GM12864 (cell line): ENCODE data around the gene C1orf159.

Source experiments
- DNase-seq: peaks from one replicate; pipeline ENCODE4 v3.0.0-alpha.2; 2011; ENCODE audit warnings: low read depth
- H3K4me3 ChIP-seq: 2 replicates; pipeline ENCODE4 v1.5.1; 2011; ENCODE audit warnings: mild to moderate bottlenecking, low read depth, low read length, control low read depth
- CTCF ChIP-seq: IDR thresholded peaks from 2 replicates; pipeline ENCODE4 v1.5.1; 2011; ENCODE audit warnings: low read depth, mild to moderate bottlenecking, moderate library complexity, low read length, control low read depth, inconsistent platforms; ENCODE audit errors: missing control alignments

The C1orf159 gene

GRCh38 chr1:1046767-1047166, 69.1 kb downstream of the C1orf159 start:
- TF ChIP-seq CTCF = no peak
- no peak overlapping the region for H3K4me3 ChIP-seq
- DNase-seq = no peak

GRCh38 chr1:1046243-1046642, 69.6 kb downstream of the C1orf159 start:
- no peak for TF ChIP-seq CTCF
- no peak overlapping the region for H3K4me3 ChIP-seq
- DNase-seq = no peak

GRCh38 chr1:1045129-1045528, 70.8 kb downstream of the C1orf159 start:
- TF ChIP-seq CTCF = no peak

GRCh38 chr1:1044455-1045078, 71.3 kb downstream of the C1orf159 start:
- TF ChIP-seq CTCF = no peak
- H3K4me3 ChIP-seq = no peak overlapping the region
- no peak for DNase-seq

More at GRCh38 chr1:1045129-1045528, 70.8 kb downstream of the C1orf159 start:
- no peak overlapping the region for H3K4me3 ChIP-seq
- DNase-seq = no peak

- no peak for TF ChIP-seq CTCF
- no peak overlapping the region for H3K4me3 ChIP-seq
- no peak for DNase-seq
Measured at GRCh38 chr1:1043921-1044320, 72.0 kb downstream of the C1orf159 start.

- no peak for DNase-seq
- TF ChIP-seq CTCF = no peak
- no peak overlapping the region for H3K4me3 ChIP-seq
Measured at GRCh38 chr1:1043411-1043810, 72.5 kb downstream of the C1orf159 start.

GRCh38 chr1:1042835-1043234, 73.1 kb downstream of the C1orf159 start:
- no peak overlapping the region for H3K4me3 ChIP-seq
- TF ChIP-seq CTCF = no peak
- no peak for DNase-seq
